ENCODE results near the gene TPST1. TPM values are rescaled to one million over a fixed set of nuclear protein-coding genes. Genes with fewer than 3 reads are reported as not detected.

TPST1 gene
- total RNA-seq, 1 experiment from 2014 or later = 15.0 TPM

DNA sequence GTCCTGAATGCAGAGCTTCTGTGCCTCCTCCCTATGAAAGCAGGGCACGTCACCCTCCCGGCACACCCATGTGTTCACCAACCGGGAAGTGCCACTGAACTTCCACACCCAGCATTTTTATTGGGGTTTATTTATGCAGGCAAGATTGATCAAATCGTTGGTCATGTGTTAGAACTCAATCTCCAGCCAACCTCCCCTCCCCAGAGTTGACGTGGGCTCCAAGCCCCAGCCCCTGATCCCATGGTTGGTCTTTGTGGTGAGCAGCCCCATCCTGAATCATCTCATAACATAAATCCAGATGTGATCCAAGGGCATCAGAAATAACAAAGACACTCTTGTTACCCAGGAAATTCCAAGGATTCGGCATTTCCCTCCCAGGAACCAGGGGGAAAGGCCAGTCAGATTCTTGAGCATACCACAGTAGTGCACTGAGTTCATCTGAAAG, 151.2 kb downstream of the TPST1 start:
- Mint-ChIP-seq H3K27ac (no peak overlapping the region), H3K9me3 (no peaks in the 10 kb centered on the region), H3K36me3 (no peaks in the 10 kb centered on the region), H3K4me1 (peaks cover 13% of the 10 kb centered on the region), H3K27me3 (ENCODE audit: low read depth) (no peaks in the 10 kb centered on the region), H3K4me3 (no peak overlapping the region)
- TF ChIP-seq JUN (CRISPR knock-in tag; IDR thresholded peaks at IDR 0.05) (no peak), NFATC4 (CRISPR knock-in tag; IDR thresholded peaks at IDR 0.05) (no peak), ELF4 (CRISPR knock-in tag; IDR thresholded peaks at IDR 0.05; ENCODE audit: low read depth) (no peak), GRHL2 (CRISPR knock-in tag; IDR thresholded peaks at IDR 0.05; ENCODE audit: insufficient replicate concordance, severe bottlenecking) (no peak)
- ChIA-PET POLR2A (no interaction called here), CTCF (interaction anchor here (0.7 kb wide), 1 partner anchor 330 kb away, joined by 5 read pairs; no protein-coding TSS in a partner anchor)
- ATAC-seq (no peak), DNase-seq (ENCODE audit: low spot score) (no peak)

DNA sequence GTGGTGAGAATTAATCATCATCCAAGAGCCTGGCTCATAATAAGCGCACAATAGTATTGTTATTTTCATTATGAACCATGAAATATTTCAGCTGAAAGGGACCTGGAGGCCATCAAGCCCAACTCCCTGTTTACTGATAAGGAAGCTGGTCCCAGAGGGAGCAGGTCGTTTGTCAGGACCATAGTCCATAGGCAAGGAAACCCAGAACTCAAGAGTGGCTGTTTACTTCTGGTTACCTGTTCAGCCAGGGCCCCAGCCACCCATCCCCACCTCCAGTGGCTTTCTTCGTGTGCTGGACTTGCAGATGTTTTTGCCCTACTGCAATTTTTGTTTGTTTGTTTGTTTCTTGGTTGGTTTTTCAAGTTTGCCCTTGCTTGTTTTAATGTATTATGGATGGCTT, 152.0 kb downstream of the TPST1 start:
- ATAC-seq (no peak), DNase-seq (ENCODE audit: low spot score) (no peak)
- no peak overlapping the region for H3K27ac Mint-ChIP-seq
- ChIA-PET CTCF (no interaction called here), POLR2A (no interaction called here)
- H3K4me1 Mint-ChIP-seq = peaks cover 12% of the 10 kb centered on the region
- no peaks in the 10 kb centered on the region for H3K36me3 Mint-ChIP-seq
- no peaks in the 10 kb centered on the region for H3K27me3 Mint-ChIP-seq (ENCODE audit: low read depth)
- no peaks in the 10 kb centered on the region for H3K9me3 Mint-ChIP-seq
- TF ChIP-seq NR2C2 (CRISPR knock-in tag; IDR thresholded peaks at IDR 0.05) (no peak), MXD4 (CRISPR knock-in tag; IDR thresholded peaks at IDR 0.05; ENCODE audit: borderline replicate concordance) (no peak), EMX1 (CRISPR knock-in tag; IDR thresholded peaks at IDR 0.05) (no peak), FOXK1 (CRISPR knock-in tag; IDR thresholded peaks at IDR 0.05) (no peak), ZNF396 (CRISPR knock-in tag; IDR thresholded peaks at IDR 0.05; ENCODE audit: borderline replicate concordance) (no peak), OVOL2 (CRISPR knock-in tag; IDR thresholded peaks at IDR 0.05; ENCODE audit: borderline replicate concordance) (no peak), ESRRA (CRISPR knock-in tag; IDR thresholded peaks at IDR 0.05; ENCODE audit: borderline replicate concordance) (no peak), JUN (CRISPR knock-in tag; IDR thresholded peaks at IDR 0.05) (no peak), KAT7 (CRISPR knock-in tag; IDR thresholded peaks at IDR 0.05; ENCODE audit: borderline replicate concordance) (no peak), HMGA2 (CRISPR knock-in tag; IDR thresholded peaks at IDR 0.05) (no peak), NR3C1 (CRISPR knock-in tag; conservative IDR thresholded peaks at IDR 0.05; ENCODE audit: low read depth) (no peak), GRHL2 (CRISPR knock-in tag; IDR thresholded peaks at IDR 0.05; ENCODE audit: insufficient replicate concordance, severe bottlenecking) (no peak), ZNF317 (CRISPR knock-in tag; IDR thresholded peaks at IDR 0.05; ENCODE audit: borderline replicate concordance, low read depth) (no peak)
- TF ChIP-seq, protein P1, sequence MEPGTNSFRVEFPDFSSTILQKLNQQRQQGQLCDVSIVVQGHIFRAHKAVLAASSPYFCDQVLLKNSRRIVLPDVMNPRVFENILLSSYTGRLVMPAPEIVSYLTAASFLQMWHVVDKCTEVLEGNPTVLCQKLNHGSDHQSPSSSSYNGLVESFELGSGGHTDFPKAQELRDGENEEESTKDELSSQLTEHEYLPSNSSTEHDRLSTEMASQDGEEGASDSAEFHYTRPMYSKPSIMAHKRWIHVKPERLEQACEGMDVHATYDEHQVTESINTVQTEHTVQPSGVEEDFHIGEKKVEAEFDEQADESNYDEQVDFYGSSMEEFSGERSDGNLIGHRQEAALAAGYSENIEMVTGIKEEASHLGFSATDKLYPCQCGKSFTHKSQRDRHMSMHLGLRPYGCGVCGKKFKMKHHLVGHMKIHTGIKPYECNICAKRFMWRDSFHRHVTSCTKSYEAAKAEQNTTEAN (CRISPR knock-in tag; IDR thresholded peaks at IDR 0.05) = no peak
- TF ChIP-seq, protein P2, sequence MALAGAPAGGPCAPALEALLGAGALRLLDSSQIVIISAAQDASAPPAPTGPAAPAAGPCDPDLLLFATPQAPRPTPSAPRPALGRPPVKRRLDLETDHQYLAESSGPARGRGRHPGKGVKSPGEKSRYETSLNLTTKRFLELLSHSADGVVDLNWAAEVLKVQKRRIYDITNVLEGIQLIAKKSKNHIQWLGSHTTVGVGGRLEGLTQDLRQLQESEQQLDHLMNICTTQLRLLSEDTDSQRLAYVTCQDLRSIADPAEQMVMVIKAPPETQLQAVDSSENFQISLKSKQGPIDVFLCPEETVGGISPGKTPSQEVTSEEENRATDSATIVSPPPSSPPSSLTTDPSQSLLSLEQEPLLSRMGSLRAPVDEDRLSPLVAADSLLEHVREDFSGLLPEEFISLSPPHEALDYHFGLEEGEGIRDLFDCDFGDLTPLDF (CRISPR knock-in tag; IDR thresholded peaks at IDR 0.05) = no peak
- TF ChIP-seq, protein P3, sequence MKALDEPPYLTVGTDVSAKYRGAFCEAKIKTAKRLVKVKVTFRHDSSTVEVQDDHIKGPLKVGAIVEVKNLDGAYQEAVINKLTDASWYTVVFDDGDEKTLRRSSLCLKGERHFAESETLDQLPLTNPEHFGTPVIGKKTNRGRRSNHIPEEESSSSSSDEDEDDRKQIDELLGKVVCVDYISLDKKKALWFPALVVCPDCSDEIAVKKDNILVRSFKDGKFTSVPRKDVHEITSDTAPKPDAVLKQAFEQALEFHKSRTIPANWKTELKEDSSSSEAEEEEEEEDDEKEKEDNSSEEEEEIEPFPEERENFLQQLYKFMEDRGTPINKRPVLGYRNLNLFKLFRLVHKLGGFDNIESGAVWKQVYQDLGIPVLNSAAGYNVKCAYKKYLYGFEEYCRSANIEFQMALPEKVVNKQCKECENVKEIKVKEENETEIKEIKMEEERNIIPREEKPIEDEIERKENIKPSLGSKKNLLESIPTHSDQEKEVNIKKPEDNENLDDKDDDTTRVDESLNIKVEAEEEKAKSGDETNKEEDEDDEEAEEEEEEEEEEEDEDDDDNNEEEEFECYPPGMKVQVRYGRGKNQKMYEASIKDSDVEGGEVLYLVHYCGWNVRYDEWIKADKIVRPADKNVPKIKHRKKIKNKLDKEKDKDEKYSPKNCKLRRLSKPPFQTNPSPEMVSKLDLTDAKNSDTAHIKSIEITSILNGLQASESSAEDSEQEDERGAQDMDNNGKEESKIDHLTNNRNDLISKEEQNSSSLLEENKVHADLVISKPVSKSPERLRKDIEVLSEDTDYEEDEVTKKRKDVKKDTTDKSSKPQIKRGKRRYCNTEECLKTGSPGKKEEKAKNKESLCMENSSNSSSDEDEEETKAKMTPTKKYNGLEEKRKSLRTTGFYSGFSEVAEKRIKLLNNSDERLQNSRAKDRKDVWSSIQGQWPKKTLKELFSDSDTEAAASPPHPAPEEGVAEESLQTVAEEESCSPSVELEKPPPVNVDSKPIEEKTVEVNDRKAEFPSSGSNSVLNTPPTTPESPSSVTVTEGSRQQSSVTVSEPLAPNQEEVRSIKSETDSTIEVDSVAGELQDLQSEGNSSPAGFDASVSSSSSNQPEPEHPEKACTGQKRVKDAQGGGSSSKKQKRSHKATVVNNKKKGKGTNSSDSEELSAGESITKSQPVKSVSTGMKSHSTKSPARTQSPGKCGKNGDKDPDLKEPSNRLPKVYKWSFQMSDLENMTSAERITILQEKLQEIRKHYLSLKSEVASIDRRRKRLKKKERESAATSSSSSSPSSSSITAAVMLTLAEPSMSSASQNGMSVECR (CRISPR knock-in tag; IDR thresholded peaks at IDR 0.05; ENCODE audit: borderline replicate concordance) = no peak
- TF ChIP-seq, protein P4, sequence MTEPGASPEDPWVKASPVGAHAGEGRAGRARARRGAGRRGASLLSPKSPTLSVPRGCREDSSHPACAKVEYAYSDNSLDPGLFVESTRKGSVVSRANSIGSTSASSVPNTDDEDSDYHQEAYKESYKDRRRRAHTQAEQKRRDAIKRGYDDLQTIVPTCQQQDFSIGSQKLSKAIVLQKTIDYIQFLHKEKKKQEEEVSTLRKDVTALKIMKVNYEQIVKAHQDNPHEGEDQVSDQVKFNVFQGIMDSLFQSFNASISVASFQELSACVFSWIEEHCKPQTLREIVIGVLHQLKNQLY (CRISPR knock-in tag; IDR thresholded peaks at IDR 0.05) = no peak
- H3K4me3 Mint-ChIP-seq = no peak overlapping the region
